Stimulated activated naive CD8-positive, alpha-beta T cell treated with anti-CD3 and anti-CD28 coated beads, Interleukin-15, amount 100 ng/mL, for 72 hours (primary cell): ENCODE measurements around the gene PAX8.
A peak's percentile ranks its signal among the peaks of the same experiment; 100 is the strongest.

Source experiments
- ATAC-seq: fragments of 150-1000 bp; cut with Tn5 transposase; 2 replicates; pipeline ENCODE4 v1.10.0; 2021; ENCODE audit warnings: mild to moderate bottlenecking, moderate library complexity
- DNase-seq, 2 donors: peaks; one replicate each; pipeline ENCODE4 v3.0.0; 2021 to 2022
- H3K27ac Mint-ChIP-seq, 2 donors: one replicate each; pipeline ENCODE4 v1.8.0; 2022; ENCODE audit warnings: mild to moderate bottlenecking in 2 of 2, mixed read lengths in 2 of 2, moderate library complexity in 2 of 2
- H3K27me3 Mint-ChIP-seq: one replicate; pipeline ENCODE4 v1.8.0; 2022; ENCODE audit warnings: mixed read lengths
- H3K4me1 Mint-ChIP-seq: one replicate; pipeline ENCODE4 v1.8.0; 2022; ENCODE audit warnings: mild to moderate bottlenecking, mixed read lengths
- H3K4me3 Mint-ChIP-seq, 2 donors: one replicate each; pipeline ENCODE4 v1.8.0; 2022; ENCODE audit warnings: mild to moderate bottlenecking in 2 of 2, mixed read lengths in 2 of 2, moderate library complexity in 1 of 2
- H3K9me3 Mint-ChIP-seq, 2 donors: one replicate each; pipeline ENCODE4 v1.8.0; 2022; ENCODE audit warnings: mixed read lengths in 2 of 2

Gene PAX8

DNA sequence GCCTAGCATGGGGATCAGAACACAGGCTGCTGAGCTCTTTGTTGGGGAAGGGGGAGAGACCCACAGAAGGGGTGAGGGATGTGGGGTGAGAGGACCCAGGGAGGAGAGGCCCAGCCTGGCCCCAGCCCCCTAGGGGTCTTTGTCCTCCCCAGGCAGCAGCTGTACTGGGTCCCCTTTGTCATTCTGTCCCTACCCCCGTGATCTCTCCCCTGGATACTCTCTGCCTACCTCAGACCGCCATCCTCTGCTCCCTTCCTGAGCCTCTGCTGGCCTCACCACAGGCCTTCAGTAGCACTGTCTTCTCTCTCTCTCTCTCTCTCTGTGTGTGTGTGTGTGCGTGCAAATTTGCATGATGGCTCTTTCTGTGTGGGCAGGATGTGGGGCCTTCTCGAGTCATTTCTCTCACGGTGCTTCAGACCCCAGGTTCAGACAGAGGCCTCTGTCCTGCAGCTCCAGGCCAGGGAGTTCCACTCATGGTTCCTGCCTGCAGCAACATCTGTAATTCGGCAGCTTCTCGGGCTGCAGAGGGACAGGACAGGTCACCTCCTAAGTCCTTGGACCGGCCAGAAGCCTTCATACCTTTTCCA lies 103.6 kb downstream of the PAX8 start:
- Mint-ChIP-seq H3K27ac (peak overlapping the region; percentile 90 to 94), H3K4me1 (peaks cover 74% of the 10 kb centered on the region), H3K4me3 (peak overlapping the region; percentile 79 to 94), H3K27me3 (no peaks in the 10 kb centered on the region), H3K9me3 (peaks cover 6 to 7% of the 10 kb centered on the region in 2 donors)
- peak; percentile 78 for ATAC-seq
- DNase-seq = peak; percentile 72 to 87

DNA sequence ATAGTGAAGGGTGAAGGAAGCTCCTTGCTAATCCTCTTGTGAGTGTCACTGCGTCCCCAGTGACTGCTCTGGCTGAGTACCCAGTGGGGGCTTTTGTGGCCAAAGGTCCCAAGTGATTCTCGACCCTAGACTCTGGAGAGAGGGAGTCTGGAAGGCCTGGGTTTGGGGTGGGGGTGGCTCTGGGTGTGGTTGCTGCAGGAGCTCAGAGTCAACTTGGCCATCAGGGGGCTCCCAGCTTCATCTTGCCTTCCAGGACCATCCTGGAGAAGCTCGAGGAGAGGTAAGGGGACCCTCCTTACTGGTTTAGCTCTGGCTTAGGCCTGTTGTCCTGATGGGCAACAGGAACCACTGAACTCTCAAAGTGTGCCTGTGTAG lies 104.4 kb downstream of the PAX8 start:
- Mint-ChIP-seq H3K9me3 (peaks cover 6 to 7% of the 10 kb centered on the region in 2 donors), H3K27ac (peak overlapping the region; percentile 90 to 94), H3K4me1 (peaks cover 72% of the 10 kb centered on the region), H3K4me3 (peak overlapping the region; percentile 79 to 94), H3K27me3 (no peaks in the 10 kb centered on the region)
- ATAC-seq (no peak), DNase-seq (no peak)

DNA sequence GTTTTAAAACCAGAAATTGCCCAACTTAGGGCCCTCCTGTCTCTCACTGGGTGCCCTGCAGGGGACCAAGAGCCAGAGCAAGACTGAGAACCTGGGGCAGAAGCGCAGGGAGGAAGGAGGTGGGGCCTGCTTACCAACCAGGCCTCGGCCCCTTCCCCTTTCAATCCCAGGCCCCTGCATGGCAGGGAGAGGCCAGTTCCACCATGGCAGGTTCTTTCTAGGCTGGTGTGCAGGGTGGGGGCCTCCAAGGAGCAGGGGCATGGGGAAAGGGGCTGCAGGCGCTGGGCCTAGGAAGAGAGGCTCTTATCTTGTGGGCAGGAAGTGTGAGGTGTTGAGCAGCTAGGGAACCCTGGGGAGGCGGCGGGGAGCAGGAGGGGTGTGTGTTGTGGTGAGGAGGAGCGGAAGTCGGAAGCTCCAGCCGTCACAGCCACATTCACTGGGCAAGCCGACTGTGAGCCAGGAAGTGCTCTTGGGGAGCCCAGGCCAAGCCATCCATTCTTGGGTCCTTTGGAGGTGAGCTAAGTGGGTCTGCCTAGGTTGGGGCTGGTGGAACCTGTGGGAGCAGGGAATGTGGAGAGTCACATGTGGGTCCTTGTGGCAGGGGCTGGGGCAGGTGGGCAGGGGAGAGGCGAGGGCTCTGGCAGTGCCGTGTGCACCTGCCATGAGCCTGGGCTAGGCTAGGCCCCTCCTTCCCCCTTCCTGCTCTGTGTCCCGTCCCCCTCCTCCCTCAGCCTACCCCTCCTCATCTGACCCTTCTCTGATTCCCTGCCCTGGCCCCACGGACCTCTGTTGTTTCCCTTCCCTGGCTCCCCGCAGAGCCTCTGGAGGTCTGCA lies 105.0 kb downstream of the PAX8 start, which contains the start of gene PSD4:
PSD4 (plus strand) TSS at position 430 of the 834 bp plus-strand sequence. CDS start 8,486 bp downstream, outside the sequence.
- Mint-ChIP-seq H3K4me3 (peak within 1 kb of the TSS; percentile 79 to 94), H3K9me3 (peaks cover 6 to 7% of the 10 kb centered on the region in 2 donors), H3K27ac (peak within 1 kb of the TSS; percentile 90 to 94), H3K27me3 (no peaks in the 10 kb centered on the region), H3K4me1 (peaks cover 72% of the 10 kb centered on the region)
- peak; percentile 85 to 91 for DNase-seq
- ATAC-seq = peak; percentile 86

DNA sequence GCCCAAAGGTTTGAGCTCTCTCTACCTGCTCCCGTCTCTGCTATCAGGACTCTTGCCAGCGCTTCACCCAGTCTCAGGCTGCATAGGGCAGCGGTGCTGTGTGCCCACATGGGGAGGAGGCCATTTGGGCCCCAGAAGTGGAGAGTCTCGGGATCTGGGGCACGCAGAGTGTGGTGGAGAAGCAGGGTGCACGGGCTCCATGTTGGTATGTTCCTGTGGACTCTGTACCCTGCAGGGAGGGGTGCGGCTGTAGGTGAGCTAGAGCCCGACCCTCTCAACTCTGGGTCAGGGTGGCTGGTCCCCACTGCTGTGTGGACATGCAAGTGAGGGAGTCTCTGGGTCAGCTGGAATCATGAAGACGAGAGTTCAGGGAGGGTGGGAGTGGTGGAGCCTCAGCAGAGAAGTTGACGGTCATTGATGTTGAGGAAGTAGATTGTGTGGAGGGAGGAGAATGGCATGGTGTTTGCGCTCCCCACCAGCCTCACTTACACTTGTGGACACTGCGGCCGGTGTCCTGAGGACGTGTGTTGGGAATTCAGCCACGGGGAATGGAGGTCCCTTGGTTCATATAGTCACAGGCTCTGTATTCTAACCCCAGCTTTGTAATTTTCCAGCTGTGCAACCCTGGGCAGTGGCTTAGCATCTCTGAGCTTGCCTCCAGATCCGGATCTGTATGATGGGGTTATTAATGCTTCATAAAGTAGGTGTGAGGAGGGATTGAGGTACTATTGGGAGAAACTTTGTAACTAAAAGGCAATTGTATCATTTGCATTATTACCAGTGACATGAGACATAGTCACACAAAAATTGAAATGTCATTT lies 105.8 kb downstream of the PAX8 start:
- no peaks in the 10 kb centered on the region for H3K27me3 Mint-ChIP-seq
- H3K27ac Mint-ChIP-seq = peak overlapping the region; percentile 90 to 94
- peaks cover 72% of the 10 kb centered on the region for H3K4me1 Mint-ChIP-seq
- H3K9me3 Mint-ChIP-seq = peaks cover 6 to 7% of the 10 kb centered on the region in 2 donors
- H3K4me3 Mint-ChIP-seq = peak overlapping the region; percentile 79 to 94
- ATAC-seq = no peak
- DNase-seq = no peak

DNA sequence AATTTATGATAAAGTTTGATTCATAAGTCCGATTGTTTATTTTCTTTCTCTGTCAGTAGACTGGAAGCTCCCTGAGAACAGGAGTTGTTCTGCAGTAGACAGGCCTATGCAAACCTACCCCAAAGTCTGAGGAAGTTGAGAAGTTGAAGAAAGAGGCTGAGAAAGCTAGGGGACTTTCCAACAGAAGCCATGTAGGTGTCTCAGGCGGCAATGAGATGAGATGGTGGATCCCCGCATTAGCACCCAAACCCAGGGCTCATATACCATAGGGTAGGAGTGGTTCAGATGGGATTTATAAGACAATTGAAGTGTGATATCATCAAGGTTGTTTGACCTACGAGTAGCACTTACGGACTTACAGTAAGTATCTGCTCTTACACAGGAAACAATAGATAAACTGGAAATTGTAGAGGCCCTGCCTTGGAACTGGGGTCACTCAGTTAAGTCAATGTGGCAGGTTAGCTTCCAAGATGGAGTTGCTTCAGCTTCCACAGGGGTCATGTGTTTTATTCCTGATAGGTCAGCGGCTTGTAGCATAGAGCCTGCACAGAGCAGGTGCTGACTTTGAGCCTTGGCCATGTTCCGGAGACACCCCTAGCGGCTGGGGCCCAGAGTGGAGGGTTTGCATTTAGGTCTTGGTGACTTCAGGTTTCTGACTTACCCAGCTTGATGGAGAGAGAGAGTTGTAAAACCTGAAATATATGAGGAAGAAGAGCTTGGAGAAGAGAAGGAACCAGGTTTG lies 107.2 kb downstream of the PAX8 start:
- Mint-ChIP-seq H3K27ac (peak overlapping the region in 1 of 2 donors; percentile 50), H3K9me3 (peaks cover 6 to 7% of the 10 kb centered on the region in 2 donors), H3K4me3 (peak overlapping the region; percentile 14 to 41), H3K4me1 (peaks cover 72% of the 10 kb centered on the region), H3K27me3 (no peaks in the 10 kb centered on the region)
- DNase-seq (no peak), ATAC-seq (no peak)

DNA sequence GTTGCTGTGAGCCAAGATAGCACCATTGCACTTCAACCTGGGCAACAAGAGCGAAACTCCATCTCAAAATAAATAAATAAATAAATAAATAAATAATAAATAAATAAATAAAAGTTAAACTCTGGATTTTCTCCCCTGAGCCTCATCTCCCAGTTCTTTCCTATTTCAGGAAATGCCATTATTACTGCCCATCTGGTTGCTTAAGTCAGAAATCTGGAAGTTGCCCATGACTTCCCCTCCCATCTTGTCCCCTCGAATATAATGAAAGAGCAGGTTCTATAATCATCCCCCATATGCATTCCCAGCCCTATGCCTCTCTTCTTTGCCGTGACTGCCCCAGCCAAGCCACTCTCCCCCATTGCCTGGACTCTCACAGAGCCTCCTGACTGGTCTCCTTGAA lies 109.1 kb downstream of the PAX8 start:
- DNase-seq (no peak), ATAC-seq (no peak)
- Mint-ChIP-seq H3K27me3 (no peaks in the 10 kb centered on the region), H3K4me3 (peak overlapping the region; percentile 14 to 15), H3K9me3 (peaks cover 6 to 7% of the 10 kb centered on the region in 2 donors), H3K27ac (peak overlapping the region in 1 of 2 donors; percentile 35), H3K4me1 (peaks cover 77% of the 10 kb centered on the region)

- Mint-ChIP-seq H3K27me3 (no peaks in the 10 kb centered on the region), H3K4me1 (peaks cover 82% of the 10 kb centered on the region), H3K4me3 (peak overlapping the region; percentile 70 to 73), H3K27ac (peak overlapping the region; percentile 92 to 94), H3K9me3 (peaks cover 6 to 7% of the 10 kb centered on the region in 2 donors)
- ATAC-seq (peak; percentile 49), DNase-seq (peak; percentile 40 to 41)
Observed at GRCh38 chr2:113169002-113169530, 109.7 kb downstream of the PAX8 start.

GRCh38 chr2:113167962-113168340 lies 110.8 kb downstream of the PAX8 start:
- H3K27me3 Mint-ChIP-seq = no peaks in the 10 kb centered on the region
- no peak for ATAC-seq
- DNase-seq = no peak
- peak overlapping the region; percentile 92 to 94 for H3K27ac Mint-ChIP-seq
- H3K4me3 Mint-ChIP-seq = peak overlapping the region; percentile 70 to 73
- peaks cover 73% of the 10 kb centered on the region for H3K4me1 Mint-ChIP-seq
- H3K9me3 Mint-ChIP-seq = peaks cover 6 to 7% of the 10 kb centered on the region in 2 donors

- peaks cover 6 to 7% of the 10 kb centered on the region in 2 donors for H3K9me3 Mint-ChIP-seq
- H3K27ac Mint-ChIP-seq = peak overlapping the region; percentile 92 to 94
- H3K4me1 Mint-ChIP-seq = peaks cover 67% of the 10 kb centered on the region
- peak in 1 of 2 donors; percentile 43 for DNase-seq
- H3K4me3 Mint-ChIP-seq = peak overlapping the region; percentile 67 to 80
- peak; percentile 74 for ATAC-seq
- no peaks in the 10 kb centered on the region for H3K27me3 Mint-ChIP-seq
Observed at GRCh38 chr2:113167115-113167932, 111.4 kb downstream of the PAX8 start.

DNA sequence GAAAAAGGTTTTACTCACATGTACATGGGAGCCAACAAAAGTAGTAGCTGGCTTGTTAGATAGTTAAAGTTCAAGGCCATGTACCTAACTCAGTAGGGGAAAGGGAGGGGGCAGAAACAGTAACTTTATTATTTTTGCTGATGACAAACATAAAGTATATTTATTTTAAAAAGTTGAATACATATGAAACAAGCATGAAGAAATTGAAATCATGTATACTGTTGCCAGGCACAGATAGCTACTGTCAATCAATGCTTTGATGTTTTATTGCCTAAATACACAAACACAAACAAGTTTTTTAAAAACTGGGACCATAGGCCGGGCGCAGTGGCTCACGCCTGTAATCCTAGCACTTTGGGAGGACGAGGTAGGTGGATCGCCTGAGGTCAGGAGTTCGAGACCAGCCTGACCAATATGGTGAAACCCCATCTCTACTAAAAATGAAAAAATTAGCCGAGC lies 112.5 kb downstream of the PAX8 start:
- DNase-seq = no peak
- no peak for ATAC-seq
- Mint-ChIP-seq H3K9me3 (peaks cover 4 to 5% of the 10 kb centered on the region in 2 donors), H3K27ac (peak overlapping the region in 1 of 2 donors; percentile 92), H3K27me3 (no peaks in the 10 kb centered on the region), H3K4me1 (peaks cover 56% of the 10 kb centered on the region), H3K4me3 (no peak overlapping the region)
